HUES48 (cell line): ENCODE results near the gene PIAS1.
A peak's percentile ranks its signal among the peaks of the same experiment; 100 is the strongest.
"Not testable (repeated sequence)": the region's sequence is repeated elsewhere in the genome, so short reads cannot be mapped to it uniquely, and the experiment has no call there.

ENCODE experiments used
- H3K27ac ChIP-seq: one replicate; pipeline ENCODE4 v1.7.0; 2013; ENCODE audit warnings: low read depth, low read length, inconsistent platforms
- H3K27me3 ChIP-seq: 2 replicates; pipeline ENCODE4 v1.6.1; 2013; ENCODE audit warnings: mild to moderate bottlenecking, low read length; ENCODE audit not compliant: control insufficient read depth, insufficient read depth
- H3K36me3 ChIP-seq: 2 replicates; pipeline ENCODE4 v1.6.1; 2013; ENCODE audit warnings: low read length; ENCODE audit not compliant: control insufficient read depth, insufficient read depth
- H3K4me1 ChIP-seq: 2 replicates; pipeline ENCODE4 v1.6.1; 2013; ENCODE audit warnings: mild to moderate bottlenecking, low read length; ENCODE audit not compliant: control insufficient read depth, insufficient read depth
- H3K4me3 ChIP-seq: 2 replicates; pipeline ENCODE4 v1.5.1; 2013; ENCODE audit warnings: mild to moderate bottlenecking, low read depth, low read length
- H3K9ac ChIP-seq: 2 replicates; pipeline ENCODE4 v1.6.1; 2013; ENCODE audit warnings: mild to moderate bottlenecking, low read depth, low read length, moderate library complexity
- H3K9me3 ChIP-seq: 2 replicates; pipeline ENCODE4 v1.6.1; 2013; ENCODE audit warnings: low read length; ENCODE audit not compliant: control insufficient read depth, insufficient read depth

Gene PIAS1

GRCh38 chr15:68221530-68222431 is 167.7 kb downstream of the PIAS1 start:
- not testable (repeated sequence) for H3K27ac ChIP-seq, H3K4me3 ChIP-seq, H3K9ac ChIP-seq, H3K4me1 ChIP-seq, H3K9me3 ChIP-seq, H3K27me3 ChIP-seq
- H3K36me3 ChIP-seq = peaks cover 25% of the 10 kb centered on the region

DNA sequence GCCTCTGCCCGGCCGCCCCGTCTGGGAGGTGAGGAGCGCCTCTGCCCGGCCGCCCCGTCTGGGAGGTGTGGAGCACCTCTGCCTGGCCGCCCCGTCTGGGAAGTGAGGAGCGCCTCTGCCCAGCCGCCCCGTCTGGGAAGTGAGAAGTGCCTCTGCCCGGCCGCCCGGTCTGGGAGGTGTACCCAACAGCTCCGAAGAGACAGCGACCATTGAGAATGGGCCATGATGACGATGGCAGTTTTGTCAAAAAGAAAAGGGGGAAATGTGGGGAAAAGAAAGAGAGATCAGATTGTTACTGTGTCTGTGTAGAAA is 168.3 kb downstream of the PIAS1 start:
- H3K9ac ChIP-seq, H3K4me3 ChIP-seq, H3K27me3 ChIP-seq, H3K4me1 ChIP-seq, H3K27ac ChIP-seq, H3K9me3 ChIP-seq: not testable (repeated sequence)
- H3K36me3 ChIP-seq = peaks cover 19% of the 10 kb centered on the region

- H3K27ac ChIP-seq = no peak overlapping the region
- H3K4me3 ChIP-seq = no peak overlapping the region
- H3K9me3 ChIP-seq = peaks cover 4% of the 10 kb centered on the region; the same call in 1 of the 2 replicates
- H3K9ac ChIP-seq = no peak overlapping the region
- peaks cover 2% of the 10 kb centered on the region; the same call in 1 of the 2 replicates for H3K4me1 ChIP-seq
- H3K27me3 ChIP-seq = no peaks in the 10 kb centered on the region
- H3K36me3 ChIP-seq = peaks cover 15% of the 10 kb centered on the region
Measured at GRCh38 chr15:68223171-68223570, 169.1 kb downstream of the PIAS1 start.

DNA sequence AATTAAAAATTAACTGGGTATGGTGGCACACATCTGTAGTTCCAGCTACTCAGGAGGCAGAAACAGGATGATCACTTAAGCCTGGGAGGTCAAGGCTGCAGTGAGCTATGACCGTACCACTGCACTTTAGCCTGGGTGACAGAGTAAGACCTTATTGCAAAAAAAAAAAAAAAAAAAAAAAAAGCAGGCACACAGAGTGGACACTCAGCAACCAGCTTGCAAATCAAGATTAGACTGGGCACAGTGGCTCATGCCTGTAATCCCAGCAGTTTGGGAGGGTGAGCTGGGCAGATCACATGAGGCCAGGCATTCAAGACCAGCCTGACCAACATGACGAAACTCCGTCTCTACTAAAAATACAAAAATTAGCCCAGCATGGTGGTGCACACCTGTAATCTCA is 170.0 kb downstream of the PIAS1 start:
- Histone ChIP-seq H3K4me1 (peaks cover 5% of the 10 kb centered on the region; the same call in 1 of the 2 replicates), H3K4me3 (no peak overlapping the region), H3K9ac (no peak overlapping the region), H3K36me3 (peaks cover 6% of the 10 kb centered on the region), H3K27ac (no peak overlapping the region), H3K27me3 (no peaks in the 10 kb centered on the region), H3K9me3 (peaks cover 4% of the 10 kb centered on the region; the same call in 1 of the 2 replicates)

GRCh38 chr15:68224546-68225250 is 170.6 kb downstream of the PIAS1 start:
- Histone ChIP-seq H3K27ac (no peak overlapping the region), H3K4me3 (no peak overlapping the region), H3K9ac (no peak overlapping the region)

GRCh38 chr15:68225442-68225841 is 171.3 kb downstream of the PIAS1 start:
- H3K9ac ChIP-seq, H3K27me3 ChIP-seq, H3K9me3 ChIP-seq, H3K27ac ChIP-seq, H3K4me3 ChIP-seq, H3K36me3 ChIP-seq: not testable (repeated sequence)
- H3K4me1 ChIP-seq = peaks cover 11% of the 10 kb centered on the region

More at GRCh38 chr15:68224546-68225250, 170.6 kb downstream of the PIAS1 start:
- Histone ChIP-seq H3K9me3 (peaks cover 4% of the 10 kb centered on the region; the same call in 1 of the 2 replicates), H3K27me3 (no peaks in the 10 kb centered on the region), H3K36me3 (no peaks in the 10 kb centered on the region; the same call in 1 of the 2 replicates), H3K4me1 (peaks cover 5% of the 10 kb centered on the region; the same call in 1 of the 2 replicates)

- Histone ChIP-seq H3K9ac (no peak overlapping the region), H3K27ac (no peak overlapping the region), H3K9me3 (peaks cover 4% of the 10 kb centered on the region; the same call in 1 of the 2 replicates), H3K4me1 (peaks cover 11% of the 10 kb centered on the region), H3K27me3 (peaks cover 10% of the 10 kb centered on the region), H3K36me3 (no peaks in the 10 kb centered on the region; the same call in 1 of the 2 replicates), H3K4me3 (peak overlapping the region; percentile 87; the same call in 1 of the 2 replicates)
Measured at GRCh38 chr15:68227643-68228142, 173.6 kb downstream of the PIAS1 start.

DNA sequence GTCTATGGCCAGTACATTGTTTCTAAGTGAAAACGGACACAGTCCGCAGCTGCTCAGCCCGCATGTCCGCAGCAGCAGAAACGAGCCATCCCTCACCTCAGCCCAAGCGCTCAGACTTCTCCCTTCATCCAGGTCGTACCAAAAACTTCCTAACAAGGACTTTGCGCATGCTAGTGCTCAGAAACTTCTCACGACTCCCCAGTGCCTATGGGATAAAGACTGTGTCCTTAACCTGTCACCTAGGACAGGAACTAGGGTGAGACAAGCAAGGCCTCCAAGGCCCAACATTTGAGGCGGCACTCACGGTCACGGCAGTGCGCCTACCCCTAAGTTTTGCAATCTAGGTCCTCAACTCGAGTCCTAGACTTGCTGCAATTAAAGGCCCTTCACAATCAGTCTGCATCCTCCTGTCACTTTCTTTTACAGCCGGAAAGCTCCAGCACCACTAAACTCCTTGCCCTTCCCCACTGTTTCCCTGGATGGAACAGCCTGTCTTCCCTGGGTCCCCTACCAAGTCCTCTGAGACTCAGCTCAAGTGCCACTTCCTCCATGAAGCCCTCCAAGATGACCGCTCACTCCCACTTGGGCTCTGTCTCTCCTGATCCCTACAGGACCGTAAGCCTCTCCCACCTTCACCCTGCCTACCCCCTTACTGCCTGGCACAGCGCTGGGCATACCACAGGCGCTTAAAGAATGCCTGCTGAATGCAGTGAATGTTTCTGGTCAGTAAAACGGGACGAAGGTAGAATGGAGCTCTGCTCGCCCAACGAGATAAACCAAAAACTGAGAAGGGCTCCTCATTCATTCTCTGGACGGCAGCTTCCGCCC is 174.2 kb downstream of the PIAS1 start:
- peak overlapping the region; percentile 87 for H3K4me3 ChIP-seq
- H3K27me3 ChIP-seq = peaks cover 10% of the 10 kb centered on the region
- peaks cover 2% of the 10 kb centered on the region; the same call in 1 of the 2 replicates for H3K9me3 ChIP-seq
- peak overlapping the region; percentile 94 for H3K27ac ChIP-seq
- peak overlapping the region; percentile 96 for H3K9ac ChIP-seq
- no peaks in the 10 kb centered on the region; the same call in 1 of the 2 replicates for H3K36me3 ChIP-seq
- peaks cover 11% of the 10 kb centered on the region for H3K4me1 ChIP-seq

GRCh38 chr15:68228971-68229385 is 174.9 kb downstream of the PIAS1 start:
- Histone ChIP-seq H3K9me3 (no peaks in the 10 kb centered on the region), H3K36me3 (no peaks in the 10 kb centered on the region), H3K9ac (peak overlapping the region; percentile 96), H3K4me1 (peaks cover 11% of the 10 kb centered on the region), H3K27me3 (peaks cover 10% of the 10 kb centered on the region), H3K27ac (peak overlapping the region; percentile 94), H3K4me3 (peak overlapping the region; percentile 87)

- Histone ChIP-seq H3K36me3 (no peaks in the 10 kb centered on the region), H3K4me1 (peaks cover 11% of the 10 kb centered on the region), H3K9me3 (no peaks in the 10 kb centered on the region), H3K27ac (peak within 1 kb of the TSS; percentile 94), H3K4me3 (peak within 1 kb of the TSS; percentile 87), H3K9ac (peak within 1 kb of the TSS; percentile 96), H3K27me3 (peaks cover 10% of the 10 kb centered on the region)
Measured at GRCh38 chr15:68229386-68230156, 175.5 kb downstream of the PIAS1 start, which contains the start of gene CLN6. TSS of gene CLN6 (minus strand) at chr15:68229728. CDS start at chr15:68229584, 144 bp downstream.
